Bronchial epithelial cell (primary cell): ENCODE measurements around the gene PAM16. TPM values are rescaled to one million over a fixed set of nuclear protein-coding genes. Genes with fewer than 3 reads are reported as not detected.
A peak's percentile ranks its signal among the peaks of the same experiment; 100 is the strongest.

Experiments used
- DNase-seq: peaks from one replicate; pipeline ENCODE4 v3.0.0-alpha.2; 2010; ENCODE audit warnings: low read depth
- FAIRE-seq: peaks from 2 replicates; lab custom pipeline; 2011; peaks lifted over from hg19 to GRCh38; lab: Jason Lieb, UNC
- H3K27me3 ChIP-seq: 2 replicates; pipeline ENCODE4 v1.5.1; 2011; ENCODE audit warnings: low read length; ENCODE audit not compliant: control insufficient read depth, insufficient read depth
- H3K36me3 ChIP-seq: 2 replicates; pipeline ENCODE4 v1.5.1; 2011; ENCODE audit warnings: low read length; ENCODE audit not compliant: control insufficient read depth, insufficient read depth
- H3K4me3 ChIP-seq: 2 replicates; pipeline ENCODE4 v1.5.1; 2011; ENCODE audit warnings: mild to moderate bottlenecking, low read depth, low read length, control low read depth
- CTCF ChIP-seq: IDR thresholded peaks from 2 replicates; pipeline ENCODE4 v1.5.1; 2011; ENCODE audit warnings: mild to moderate bottlenecking, moderate library complexity, low read length, control low read depth, inconsistent platforms; ENCODE audit not compliant: insufficient read depth, severe bottlenecking
- total RNA-seq: library from RNA; depleted of rRNA; stranded (reverse); fragments of >200 nt; gene quantifications from 2 replicates; pipeline ENCODE4 v1.2.1, GENCODE V29; 2014

PAM16 gene
- total RNA-seq, 1 donor from 2014 or later: 50.3 TPM

GRCh38 chr16:4388271-4389021 is 37.3 kb upstream of the PAM16 start:
- Histone ChIP-seq H3K27me3 (no peaks in the 10 kb centered on the region), H3K4me3 (no peak overlapping the region), H3K36me3 (peaks cover 8% of the 10 kb centered on the region)
- DNase-seq (no peak), FAIRE-seq (no peak)
- no peak for TF ChIP-seq CTCF

GRCh38 chr16:4387781-4388180 is 36.7 kb upstream of the PAM16 start:
- DNase-seq (no peak), FAIRE-seq (no peak)
- TF ChIP-seq CTCF: no peak
- Histone ChIP-seq H3K4me3 (no peak overlapping the region), H3K36me3 (peaks cover 10% of the 10 kb centered on the region), H3K27me3 (no peaks in the 10 kb centered on the region)

- Histone ChIP-seq H3K36me3 (peaks cover 13% of the 10 kb centered on the region), H3K27me3 (no peaks in the 10 kb centered on the region), H3K4me3 (no peak overlapping the region)
- TF ChIP-seq CTCF: no peak
- peak; percentile 23 for DNase-seq
- FAIRE-seq: no peak
These were observed 35.9 kb upstream of the PAM16 start for GRCh38 chr16:4386951-4387565.

- peaks cover 13% of the 10 kb centered on the region for H3K36me3 ChIP-seq
- no peak for TF ChIP-seq CTCF
- H3K27me3 ChIP-seq: no peaks in the 10 kb centered on the region
- FAIRE-seq (no peak), DNase-seq (no peak)
- H3K4me3 ChIP-seq: no peak overlapping the region
These were observed 35.3 kb upstream of the PAM16 start for GRCh38 chr16:4386451-4386805.

- Histone ChIP-seq H3K27me3 (no peaks in the 10 kb centered on the region), H3K4me3 (no peak overlapping the region), H3K36me3 (peaks cover 13% of the 10 kb centered on the region)
- TF ChIP-seq CTCF: no peak
- DNase-seq (no peak), FAIRE-seq (no peak)
These were observed 34.8 kb upstream of the PAM16 start for GRCh38 chr16:4385789-4386450.
